Ishikawa (cell line): ENCODE results near the gene AFF2.

ENCODE experiments used
- CEBPB ChIP-seq: IDR thresholded peaks from 2 replicates; pipeline ENCODE4 v1.6.1; 2012
- EP300 ChIP-seq: IDR thresholded peaks from 2 replicates; pipeline ENCODE4 v1.6.1; 2012; ENCODE audit warnings: borderline replicate concordance
- MAX ChIP-seq: IDR thresholded peaks from 2 replicates; pipeline ENCODE4 v1.6.1; 2012

- TF ChIP-seq EP300 (no peak), MAX (no peak), CEBPB (no peak)
These were observed 109.9 kb downstream of the AFF2 start for GRCh38 chrX:148610328-148610698.
